Measurements from ENCODE around the gene L3MBTL4. TPM values are rescaled to one million over a fixed set of nuclear protein-coding genes. Genes with fewer than 3 reads are reported as not detected.
"Not testable (repeated sequence)": the region's sequence is repeated elsewhere in the genome, so short reads cannot be mapped to it uniquely, and the experiment has no call there.

L3MBTL4 gene
- total RNA-seq, 1 experiment from 2014 or later = not detected

DNA sequence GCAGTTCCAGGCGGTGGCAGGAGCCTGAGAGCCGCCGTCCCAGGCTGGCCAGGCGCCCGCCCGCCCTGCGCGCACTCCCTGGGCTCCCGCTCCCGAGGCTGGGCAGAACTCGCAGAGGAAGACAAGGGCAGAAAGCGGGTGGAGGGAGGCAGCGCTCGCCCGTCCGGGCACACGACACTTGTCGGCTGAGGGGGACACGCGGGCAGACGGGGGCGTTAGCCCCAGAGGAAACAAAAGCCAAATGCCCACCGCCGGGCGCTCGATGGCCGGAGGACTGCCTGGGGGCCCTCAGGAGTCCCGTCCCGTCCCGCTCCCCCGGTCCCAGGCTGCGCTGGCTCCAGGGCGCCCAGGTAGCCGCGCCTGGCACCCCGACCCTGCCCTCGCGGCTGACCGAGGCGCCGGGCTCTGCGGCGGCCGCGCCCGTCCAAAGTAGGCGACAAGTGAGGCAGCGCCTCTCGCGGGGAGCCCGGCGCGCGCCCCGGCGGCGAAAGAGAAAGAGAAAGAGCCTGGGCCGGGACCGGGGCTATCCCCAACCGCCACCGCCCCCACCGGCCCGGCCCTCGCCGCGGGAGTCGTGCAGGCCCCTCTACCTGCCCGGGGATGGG, 491 bp downstream of the L3MBTL4 start:
- Histone ChIP-seq H3K9me3 (replicated peaks) (no peaks in the 10 kb centered on the region), H3K27ac (no peak overlapping the region), H3K27me3 (no peaks in the 10 kb centered on the region), H3K4me1 (no peaks in the 10 kb centered on the region), H3K4me3 (no peak overlapping the region), H3K36me3 (no peaks in the 10 kb centered on the region)
- DNase-seq = no peak

DNA sequence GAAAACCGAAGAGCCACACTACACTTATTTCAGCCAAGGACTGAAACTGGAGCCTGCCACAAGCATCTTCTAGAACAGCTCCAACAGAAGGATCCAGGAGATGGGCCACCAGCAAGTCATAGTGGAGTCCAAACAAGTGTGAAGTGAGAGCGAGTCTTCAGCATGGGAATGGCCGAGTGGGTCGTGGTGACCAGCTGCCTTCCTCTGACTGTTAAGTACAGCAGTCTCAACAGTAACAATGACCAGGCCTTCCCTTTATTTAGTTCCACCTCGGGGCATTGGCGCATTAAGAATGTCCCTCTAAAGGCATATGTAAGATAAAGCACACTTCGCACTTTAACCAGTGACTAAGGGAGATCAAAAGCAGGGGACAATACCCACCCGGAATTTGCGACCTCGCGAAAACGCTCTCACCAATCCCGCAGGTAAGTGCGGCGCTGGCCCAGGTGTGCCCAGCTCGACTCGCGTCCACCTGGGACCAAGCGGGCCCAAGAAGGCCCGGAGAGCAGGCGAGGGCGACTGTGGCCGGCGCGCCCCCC, 1.1 kb downstream of the L3MBTL4 start:
- no peaks in the 10 kb centered on the region for H3K36me3 ChIP-seq
- no peaks in the 10 kb centered on the region for H3K27me3 ChIP-seq
- H3K4me3 ChIP-seq = no peak overlapping the region
- no peaks in the 10 kb centered on the region for H3K4me1 ChIP-seq
- no peaks in the 10 kb centered on the region for H3K9me3 ChIP-seq (replicated peaks)
- no peak for DNase-seq
- no peak overlapping the region for H3K27ac ChIP-seq

DNA sequence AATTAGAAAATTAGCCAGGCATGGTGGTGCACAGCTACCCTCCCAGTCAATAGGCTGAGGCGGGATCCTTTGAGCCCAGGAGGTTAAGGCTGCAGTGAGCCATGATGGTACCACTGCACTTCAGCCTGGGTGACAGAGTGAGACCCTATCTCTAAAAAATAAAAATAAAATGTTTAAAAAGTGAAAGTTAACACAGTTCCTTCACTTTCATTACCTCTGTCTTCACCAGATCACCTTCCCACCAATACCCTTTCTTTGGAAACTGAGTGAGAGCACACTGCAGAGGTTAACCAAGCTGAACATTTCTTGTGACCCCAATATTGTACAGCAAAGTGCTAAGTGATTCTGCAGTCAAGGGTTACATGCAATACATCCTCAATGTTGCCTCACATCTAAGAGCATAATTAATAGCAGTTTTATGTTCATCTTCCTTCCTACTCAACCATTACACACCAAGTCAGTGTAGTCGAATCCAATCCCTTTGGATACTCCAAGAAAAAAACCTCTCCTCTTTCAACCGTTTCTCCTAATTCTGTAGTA, 1.7 kb downstream of the L3MBTL4 start:
- Histone ChIP-seq H3K4me3 (no peak overlapping the region), H3K36me3 (no peaks in the 10 kb centered on the region), H3K27ac (no peak overlapping the region), H3K27me3 (no peaks in the 10 kb centered on the region), H3K9me3 (replicated peaks) (no peaks in the 10 kb centered on the region), H3K4me1 (no peaks in the 10 kb centered on the region)
- DNase-seq = no peak

DNA sequence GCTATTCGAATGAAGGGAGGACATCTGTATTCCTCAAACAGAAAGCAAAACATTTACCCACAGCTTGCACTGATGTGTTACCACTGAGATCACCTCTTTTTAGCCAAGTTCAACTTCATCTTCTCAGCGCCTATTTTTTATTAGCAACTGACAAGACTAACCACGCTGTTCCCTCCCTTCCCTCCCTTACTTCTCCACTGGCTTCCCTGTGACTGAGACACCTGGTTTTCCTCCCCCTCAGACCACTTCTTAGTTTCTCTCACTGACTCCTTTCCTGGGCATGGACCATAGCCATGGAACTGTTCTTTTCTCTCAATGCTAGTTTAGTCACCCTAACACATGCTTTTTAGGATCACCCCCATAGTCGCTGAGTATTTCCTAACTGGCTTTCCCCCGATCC, 3.3 kb downstream of the L3MBTL4 start:
- H3K27ac ChIP-seq = no peak overlapping the region
- DNase-seq = no peak
- H3K36me3 ChIP-seq = no peaks in the 10 kb centered on the region
- no peaks in the 10 kb centered on the region for H3K4me1 ChIP-seq
- H3K9me3 ChIP-seq (replicated peaks) = no peaks in the 10 kb centered on the region
- H3K4me3 ChIP-seq = no peak overlapping the region
- H3K27me3 ChIP-seq = no peaks in the 10 kb centered on the region

DNA sequence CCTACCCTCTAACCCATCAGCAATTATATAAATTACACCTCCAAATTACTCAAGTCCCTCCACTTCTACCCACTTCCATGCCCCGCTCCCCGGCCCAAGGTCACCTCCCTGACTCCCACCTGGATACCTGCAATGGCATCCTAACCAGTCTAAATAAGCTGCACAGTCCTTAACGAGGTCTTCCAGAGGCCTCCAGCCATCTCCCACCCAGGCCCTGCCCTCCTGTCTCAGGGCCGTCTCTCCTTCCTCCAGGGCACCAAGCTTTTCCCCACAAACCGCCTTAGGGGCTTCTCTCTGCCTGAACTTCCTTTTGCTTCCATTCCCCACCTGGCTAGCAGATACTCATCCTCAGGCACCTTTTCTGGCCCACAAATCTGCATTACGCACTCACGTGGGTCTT, 4.8 kb downstream of the L3MBTL4 start:
- Histone ChIP-seq H3K36me3 (no peaks in the 10 kb centered on the region), H3K9me3 (replicated peaks) (no peaks in the 10 kb centered on the region), H3K27ac (no peak overlapping the region), H3K4me3 (no peak overlapping the region), H3K27me3 (no peaks in the 10 kb centered on the region), H3K4me1 (no peaks in the 10 kb centered on the region)
- no peak for DNase-seq

DNA sequence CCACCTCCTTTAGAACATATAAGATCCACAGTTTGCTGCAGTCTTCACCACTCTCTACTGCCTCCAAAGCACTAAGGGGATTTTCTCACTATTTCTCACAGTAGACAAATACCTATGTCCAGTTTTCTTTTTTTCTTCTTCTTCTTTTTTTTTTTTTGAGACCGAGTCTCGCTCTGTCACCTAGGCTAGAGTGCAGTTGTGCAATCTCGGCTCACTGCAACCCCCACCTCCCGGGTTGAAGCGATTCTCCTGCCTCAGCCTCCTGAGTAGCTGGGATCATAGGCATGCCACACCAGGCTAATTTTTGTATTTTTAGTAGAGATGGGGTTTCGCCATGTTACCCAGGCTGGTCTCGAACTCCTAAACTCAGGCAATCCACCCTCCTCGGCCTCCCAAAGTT, 6.2 kb downstream of the L3MBTL4 start:
- not testable (repeated sequence) for H3K27ac ChIP-seq; DNase-seq; H3K27me3 ChIP-seq; H3K9me3 ChIP-seq (replicated peaks); H3K4me3 ChIP-seq; H3K4me1 ChIP-seq; H3K36me3 ChIP-seq

DNA sequence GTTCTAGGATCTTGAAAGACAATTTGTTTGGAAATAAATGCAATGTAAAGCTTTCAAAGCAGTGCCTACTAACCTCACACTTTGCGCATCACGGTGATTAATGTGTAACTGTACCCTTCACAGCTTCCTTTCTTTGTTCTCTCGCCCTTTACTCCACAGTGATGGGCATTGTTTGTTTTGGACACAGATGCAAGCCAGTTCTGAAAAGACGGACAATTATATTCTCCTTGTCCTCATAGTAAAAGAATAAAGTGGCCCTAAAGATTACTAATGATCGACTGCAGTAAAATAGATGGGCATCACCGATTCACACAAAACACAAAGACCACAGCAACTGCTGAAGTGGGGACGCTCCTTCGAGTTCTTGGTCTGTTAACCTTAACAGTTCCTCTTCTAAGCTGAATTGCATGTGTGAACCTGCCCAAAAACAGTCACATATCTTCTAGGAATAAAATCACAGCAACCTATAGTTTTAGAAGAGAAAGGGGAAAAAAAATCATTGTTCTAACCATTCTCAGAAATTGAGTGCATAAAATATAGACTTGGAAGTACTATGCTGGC, 7.7 kb downstream of the L3MBTL4 start:
- H3K36me3 ChIP-seq = no peaks in the 10 kb centered on the region
- H3K4me1 ChIP-seq = no peaks in the 10 kb centered on the region
- H3K4me3 ChIP-seq = no peak overlapping the region
- H3K27me3 ChIP-seq = no peaks in the 10 kb centered on the region
- DNase-seq = no peak
- no peak overlapping the region for H3K27ac ChIP-seq
- H3K9me3 ChIP-seq (replicated peaks) = no peaks in the 10 kb centered on the region

DNA sequence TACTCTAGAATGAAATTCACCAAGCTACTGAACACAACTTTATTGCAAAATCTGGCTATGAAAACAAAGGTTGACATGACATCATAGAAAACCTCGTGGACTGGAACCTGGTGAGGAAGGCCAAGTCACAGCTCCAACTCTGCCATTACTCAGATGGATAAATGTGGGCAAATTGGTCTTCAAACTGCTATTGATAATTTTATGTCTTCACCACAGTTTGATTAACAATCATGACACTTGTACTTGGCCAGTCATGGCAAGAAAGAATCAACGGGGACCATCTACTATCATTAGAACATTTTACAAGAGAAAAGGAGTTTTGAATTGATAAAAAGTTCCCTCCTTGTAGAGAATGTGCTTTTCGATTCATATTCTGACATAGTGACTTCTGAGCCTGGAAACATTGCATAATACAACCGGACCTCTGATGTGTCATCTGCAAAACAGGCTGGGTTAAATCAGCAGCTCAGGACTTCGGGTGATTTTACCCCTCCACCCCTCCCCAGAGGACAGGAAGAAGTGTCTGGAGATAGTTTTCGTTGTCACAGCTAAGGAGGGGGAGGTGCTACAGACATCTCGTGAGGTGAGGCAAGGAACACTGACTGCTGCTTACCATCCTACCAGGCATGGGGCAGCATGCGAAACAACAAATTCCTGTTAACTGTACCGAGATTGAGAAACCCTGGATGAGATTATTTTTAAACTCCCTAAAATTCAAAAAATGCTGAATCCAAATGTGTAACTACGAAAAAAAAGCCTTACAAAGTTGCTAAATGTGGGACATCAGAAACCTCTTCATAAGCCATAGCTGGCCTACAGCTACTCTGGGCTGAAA, 8.4 kb downstream of the L3MBTL4 start:
- no peaks in the 10 kb centered on the region for H3K27me3 ChIP-seq
- DNase-seq = no peak
- no peaks in the 10 kb centered on the region for H3K4me1 ChIP-seq
- no peak overlapping the region for H3K27ac ChIP-seq
- H3K36me3 ChIP-seq = no peaks in the 10 kb centered on the region
- H3K9me3 ChIP-seq (replicated peaks) = no peaks in the 10 kb centered on the region
- no peak overlapping the region for H3K4me3 ChIP-seq

DNA sequence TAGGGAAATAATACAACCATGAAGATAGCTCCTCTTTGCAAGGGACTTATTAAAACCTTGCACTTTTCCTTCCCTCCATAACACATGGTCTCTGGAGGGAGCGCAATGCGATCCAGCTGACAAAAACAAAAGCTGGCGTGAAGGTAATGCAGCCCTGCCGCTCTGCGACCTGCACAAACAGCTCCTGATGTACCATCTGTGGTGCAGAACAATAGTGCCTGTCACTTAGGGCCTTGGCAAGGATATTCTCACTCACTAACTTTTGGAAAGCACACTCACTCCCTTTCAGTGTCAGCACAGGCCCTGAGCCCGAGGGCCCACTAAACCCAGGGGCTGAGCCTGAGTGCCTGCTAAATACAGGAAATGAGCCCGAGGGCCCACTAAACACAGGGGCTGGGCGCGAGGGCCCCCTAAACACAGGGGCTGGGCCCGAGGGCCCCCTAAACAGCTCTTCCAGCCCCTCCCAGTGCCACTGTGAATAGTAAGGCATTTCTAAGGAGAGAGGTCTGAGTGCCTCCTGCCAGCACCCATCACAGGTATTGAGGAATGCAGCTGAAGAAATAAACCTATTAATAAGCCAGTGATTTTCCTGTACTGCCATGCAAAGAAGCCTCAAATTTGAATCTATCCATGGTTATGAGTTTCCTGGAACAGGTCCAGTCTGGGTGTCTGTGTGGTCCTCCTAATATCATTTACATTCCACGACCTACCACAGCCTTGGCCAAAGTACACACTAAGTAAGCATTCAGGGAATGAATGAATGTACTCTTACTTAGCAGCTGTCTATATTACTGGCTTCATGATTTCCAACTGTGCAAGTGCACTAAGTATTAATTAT, 9.3 kb downstream of the L3MBTL4 start:
- Histone ChIP-seq H3K9me3 (replicated peaks) (no peaks in the 10 kb centered on the region), H3K36me3 (no peaks in the 10 kb centered on the region), H3K27ac (no peak overlapping the region), H3K27me3 (no peaks in the 10 kb centered on the region), H3K4me3 (no peak overlapping the region), H3K4me1 (no peaks in the 10 kb centered on the region)
- DNase-seq = peak; percentile 4 to 17

DNA sequence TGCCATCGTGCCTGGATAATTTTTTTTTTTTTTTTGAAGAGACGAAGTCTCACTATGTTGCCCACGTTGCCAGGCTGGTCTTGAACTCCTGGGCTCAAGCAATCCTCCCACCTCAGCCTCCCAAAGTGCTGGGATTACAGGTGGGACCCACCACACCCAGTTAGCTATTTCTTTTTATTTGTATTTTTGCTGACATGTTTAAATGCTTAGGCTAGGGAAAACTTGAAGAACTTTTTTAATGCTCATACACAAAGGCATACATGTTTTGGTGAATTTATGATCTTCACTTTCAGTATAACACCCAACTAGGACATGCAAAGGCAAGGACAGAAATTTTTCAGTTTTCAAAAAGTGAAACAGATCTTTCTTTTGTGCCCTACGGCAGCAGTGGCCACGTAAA, 9.9 kb downstream of the L3MBTL4 start:
- Histone ChIP-seq H3K36me3 (no peaks in the 10 kb centered on the region), H3K4me1 (no peaks in the 10 kb centered on the region), H3K27me3 (no peaks in the 10 kb centered on the region), H3K9me3 (replicated peaks) (no peaks in the 10 kb centered on the region), H3K27ac (no peak overlapping the region), H3K4me3 (no peak overlapping the region)
- no peak for DNase-seq

DNA sequence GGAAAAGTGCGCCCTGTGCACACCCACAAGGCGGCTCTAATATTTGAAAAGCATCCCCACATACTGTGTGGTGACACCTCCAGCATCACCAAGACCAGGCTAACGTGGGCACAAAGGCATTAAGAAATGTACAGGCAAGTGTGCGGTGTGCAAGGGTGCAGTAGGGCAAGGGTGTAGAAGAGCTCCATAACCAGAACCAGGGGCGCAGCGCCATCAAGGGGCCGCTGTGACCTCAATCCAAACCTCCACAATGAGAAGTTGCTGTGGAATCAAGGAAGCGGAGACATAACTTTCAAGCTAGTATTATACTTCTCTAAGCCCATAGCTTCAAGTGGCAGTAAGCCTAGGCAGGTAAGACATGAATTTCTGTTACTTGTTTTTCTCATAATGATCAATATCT, 13.0 kb downstream of the L3MBTL4 start:
- H3K9me3 ChIP-seq (replicated peaks) = no peaks in the 10 kb centered on the region
- no peak overlapping the region for H3K4me3 ChIP-seq
- no peaks in the 10 kb centered on the region for H3K36me3 ChIP-seq
- H3K4me1 ChIP-seq = no peaks in the 10 kb centered on the region
- no peak overlapping the region for H3K27ac ChIP-seq
- no peaks in the 10 kb centered on the region for H3K27me3 ChIP-seq
- no peak for DNase-seq

DNA sequence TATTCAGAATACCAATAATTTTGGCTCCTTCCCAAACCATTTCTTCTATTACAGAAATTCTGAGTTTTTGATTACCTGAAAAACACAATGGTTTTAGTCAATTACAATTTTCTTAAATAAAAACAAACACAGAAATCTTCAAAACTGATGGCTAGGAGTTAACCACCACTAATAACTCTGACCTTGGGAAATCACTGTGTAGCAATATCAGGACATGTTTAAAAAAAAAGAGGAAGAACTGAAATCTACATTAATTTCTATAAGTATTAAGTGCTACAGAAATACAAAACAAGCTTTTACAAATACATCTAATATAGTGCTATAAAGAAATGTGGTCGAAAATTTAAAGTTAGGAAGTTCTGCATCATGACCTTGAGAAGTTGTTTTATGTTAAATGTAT, 14.9 kb downstream of the L3MBTL4 start:
- Histone ChIP-seq H3K27me3 (no peaks in the 10 kb centered on the region), H3K4me3 (no peak overlapping the region), H3K4me1 (no peaks in the 10 kb centered on the region), H3K36me3 (no peaks in the 10 kb centered on the region), H3K27ac (no peak overlapping the region), H3K9me3 (replicated peaks) (no peaks in the 10 kb centered on the region)
- DNase-seq = no peak

DNA sequence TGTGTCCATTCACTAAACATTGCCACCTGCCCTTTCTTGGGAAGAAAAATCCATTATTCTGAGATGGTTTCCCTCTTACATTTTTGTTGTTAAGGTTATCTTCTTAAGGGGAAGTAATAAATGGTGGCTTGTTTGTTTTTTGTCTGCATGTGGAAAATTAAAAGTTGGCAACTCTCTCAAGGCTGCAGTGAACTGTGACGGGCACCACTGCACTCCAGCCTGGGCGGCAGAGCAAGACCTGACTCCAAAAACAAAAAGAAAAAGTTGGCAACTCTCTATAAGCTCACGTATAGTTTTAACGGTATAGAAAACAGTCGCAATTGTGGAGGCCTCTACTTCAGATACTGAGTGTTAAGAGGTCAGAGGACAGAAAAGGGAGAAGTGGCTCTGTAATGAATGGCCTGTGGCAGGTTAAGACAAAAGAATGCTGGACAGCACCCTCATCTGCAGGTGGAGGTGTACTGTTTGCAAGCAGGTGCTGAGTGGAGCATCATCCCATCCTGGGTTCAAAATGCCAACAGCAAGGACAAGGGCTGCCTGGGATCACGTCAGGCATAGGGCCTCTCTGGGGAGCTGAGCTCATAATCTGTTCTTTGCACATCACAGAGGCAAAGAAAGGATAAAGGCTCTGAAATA, 16.7 kb downstream of the L3MBTL4 start:
- no peak for DNase-seq
- Histone ChIP-seq H3K4me3 (no peak overlapping the region), H3K4me1 (no peaks in the 10 kb centered on the region), H3K36me3 (no peaks in the 10 kb centered on the region), H3K27me3 (no peaks in the 10 kb centered on the region), H3K27ac (no peak overlapping the region), H3K9me3 (replicated peaks) (no peaks in the 10 kb centered on the region)

DNA sequence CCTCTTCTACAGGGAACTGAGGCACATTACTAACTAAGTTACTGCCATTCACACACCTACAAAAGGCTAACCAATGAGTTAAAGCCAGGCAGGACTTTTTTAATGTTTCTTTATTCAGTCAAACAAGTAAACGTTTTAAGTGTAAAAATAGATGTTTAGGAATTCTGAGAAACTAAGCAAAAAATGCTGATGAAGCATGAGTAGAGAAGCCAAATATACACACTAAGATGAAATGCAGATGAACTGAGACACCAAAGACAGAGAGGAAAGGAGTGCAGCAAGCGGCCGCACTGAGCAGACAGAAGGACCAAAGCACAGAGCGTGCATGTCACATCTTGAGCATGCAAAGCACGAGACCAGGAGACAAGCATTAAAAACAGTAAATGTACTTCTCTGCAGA, 17.9 kb downstream of the L3MBTL4 start:
- H3K4me1 ChIP-seq = no peaks in the 10 kb centered on the region
- H3K9me3 ChIP-seq (replicated peaks) = no peaks in the 10 kb centered on the region
- no peak overlapping the region for H3K4me3 ChIP-seq
- no peaks in the 10 kb centered on the region for H3K27me3 ChIP-seq
- H3K27ac ChIP-seq = no peak overlapping the region
- no peaks in the 10 kb centered on the region for H3K36me3 ChIP-seq
- no peak for DNase-seq
